Prostate gland (tissue), 1 donor: ENCODE data around the gene AKR7A2.

Experiments used
- POLR2A ChIP-seq: fragments of 450-650 bp; IDR thresholded peaks from one replicate; pipeline ENCODE4 v1.6.1; 2016; ENCODE audit warnings: antibody characterized with exemption, mild to moderate bottlenecking
- POLR2AphosphoS5 ChIP-seq: sonication (generic); formaldehyde crosslinking; IDR thresholded peaks from one replicate; pipeline ENCODE4 v1.6.1; 2017; ENCODE audit warnings: antibody characterized with exemption

DNA sequence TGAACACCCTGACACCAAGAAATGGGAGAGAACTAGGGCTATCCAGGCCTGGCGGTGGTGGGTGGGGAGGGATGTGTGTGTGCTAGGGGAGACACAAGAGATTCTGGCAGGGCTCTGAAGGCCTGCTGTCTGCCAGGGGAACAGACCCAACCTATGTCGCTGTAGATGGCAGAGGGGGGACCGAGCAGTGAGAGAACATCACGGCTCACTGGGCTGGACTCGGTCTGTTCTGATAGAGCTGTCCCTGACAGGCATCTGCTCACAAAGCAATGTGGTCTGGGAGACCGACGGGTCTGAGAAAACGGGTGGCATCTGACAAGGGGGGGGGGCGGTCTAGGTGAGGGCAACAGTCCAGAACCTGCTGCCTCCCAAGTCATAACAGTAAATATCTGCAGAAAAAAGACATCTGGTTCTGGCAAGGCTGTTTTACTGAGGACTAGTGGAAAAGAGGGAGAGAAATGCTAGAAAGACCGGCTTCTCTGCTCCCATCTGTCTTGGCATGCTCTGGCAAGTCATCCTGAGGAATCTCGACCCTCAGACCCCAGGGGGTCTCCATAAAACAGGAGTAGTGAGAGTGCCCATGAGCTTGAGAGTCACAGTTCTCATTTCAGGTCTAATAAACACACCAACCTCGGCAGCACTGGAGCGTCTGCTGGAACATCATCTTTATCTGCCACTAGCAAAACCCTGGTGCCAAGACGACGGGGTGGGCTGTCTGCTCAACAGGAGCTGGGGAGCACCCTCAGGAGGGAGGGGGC is 36.7 kb upstream of the AKR7A2 start:
- TF ChIP-seq POLR2A, result no peak
- TF ChIP-seq POLR2AphosphoS5, result no peak
